Measurements from ENCODE around the gene OPTC. TPM values are rescaled to one million over a fixed set of nuclear protein-coding genes. Genes with fewer than 3 reads are reported as not detected.

The OPTC gene
- total and polyA plus RNA-seq, 8 donors = not detected

- TF ChIP-seq POLR2A (IDR thresholded peaks at IDR 0.05) = no peak
- TF ChIP-seq EP300 (IDR thresholded peaks at IDR 0.05) = peak; percentile 65
- TF ChIP-seq, protein P1, sequence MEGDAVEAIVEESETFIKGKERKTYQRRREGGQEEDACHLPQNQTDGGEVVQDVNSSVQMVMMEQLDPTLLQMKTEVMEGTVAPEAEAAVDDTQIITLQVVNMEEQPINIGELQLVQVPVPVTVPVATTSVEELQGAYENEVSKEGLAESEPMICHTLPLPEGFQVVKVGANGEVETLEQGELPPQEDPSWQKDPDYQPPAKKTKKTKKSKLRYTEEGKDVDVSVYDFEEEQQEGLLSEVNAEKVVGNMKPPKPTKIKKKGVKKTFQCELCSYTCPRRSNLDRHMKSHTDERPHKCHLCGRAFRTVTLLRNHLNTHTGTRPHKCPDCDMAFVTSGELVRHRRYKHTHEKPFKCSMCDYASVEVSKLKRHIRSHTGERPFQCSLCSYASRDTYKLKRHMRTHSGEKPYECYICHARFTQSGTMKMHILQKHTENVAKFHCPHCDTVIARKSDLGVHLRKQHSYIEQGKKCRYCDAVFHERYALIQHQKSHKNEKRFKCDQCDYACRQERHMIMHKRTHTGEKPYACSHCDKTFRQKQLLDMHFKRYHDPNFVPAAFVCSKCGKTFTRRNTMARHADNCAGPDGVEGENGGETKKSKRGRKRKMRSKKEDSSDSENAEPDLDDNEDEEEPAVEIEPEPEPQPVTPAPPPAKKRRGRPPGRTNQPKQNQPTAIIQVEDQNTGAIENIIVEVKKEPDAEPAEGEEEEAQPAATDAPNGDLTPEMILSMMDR (IDR thresholded peaks at IDR 0.05) = no peak
- peak; percentile 70 to 95 (median 86) for TF ChIP-seq POLR2AphosphoS5 (IDR thresholded peaks at IDR 0.05)
- Histone ChIP-seq H3K27me3 (no peaks in the 10 kb centered on the region), H3K9me3 (no peaks in the 10 kb centered on the region), H3K27ac (peak overlapping the region in 3 of 5 donors; percentile 64 to 86 (median 73)), H3K36me3 (no peaks in the 10 kb centered on the region), H3K4me3 (no peak overlapping the region), H3K4me1 (peaks cover 22 to 72% (median 37%) of the 10 kb centered on the region in 4 donors)
- peak in 1 of 2 donors; percentile 86 for DNase-seq
- 54 to 88% (median 79%) methylated on average over 3 of the region's 3 CpGs for WGBS, 5 donors
- intact Hi-C loops (cut with DNase I; ENCODE audit: low total_unique reads) = no loop called here
Observed at GRCh38 chr1:203534526-203534925, 40.6 kb downstream of the OPTC start.

GRCh38 chr1:203536575-203536974 lies 42.6 kb downstream of the OPTC start:
- Histone ChIP-seq H3K27ac (peak overlapping the region; percentile 39 to 86 (median 73)), H3K4me1 (peaks cover 22 to 72% (median 37%) of the 10 kb centered on the region in 4 donors), H3K9me3 (no peaks in the 10 kb centered on the region), H3K27me3 (no peaks in the 10 kb centered on the region), H3K4me3 (no peak overlapping the region), H3K36me3 (no peaks in the 10 kb centered on the region)
- TF ChIP-seq EP300 (IDR thresholded peaks at IDR 0.05) (no peak), POLR2A (IDR thresholded peaks at IDR 0.05) (no peak), POLR2AphosphoS5 (IDR thresholded peaks at IDR 0.05) (no peak)
- TF ChIP-seq, protein P1 (IDR thresholded peaks at IDR 0.05) = no peak
- 54 to 66% (median 60%) methylated on average over 2 of the region's 2 CpGs for WGBS, 5 donors
- DNase-seq = no peak
- intact Hi-C loops (cut with DNase I; ENCODE audit: low total_unique reads) = no loop called here

DNA sequence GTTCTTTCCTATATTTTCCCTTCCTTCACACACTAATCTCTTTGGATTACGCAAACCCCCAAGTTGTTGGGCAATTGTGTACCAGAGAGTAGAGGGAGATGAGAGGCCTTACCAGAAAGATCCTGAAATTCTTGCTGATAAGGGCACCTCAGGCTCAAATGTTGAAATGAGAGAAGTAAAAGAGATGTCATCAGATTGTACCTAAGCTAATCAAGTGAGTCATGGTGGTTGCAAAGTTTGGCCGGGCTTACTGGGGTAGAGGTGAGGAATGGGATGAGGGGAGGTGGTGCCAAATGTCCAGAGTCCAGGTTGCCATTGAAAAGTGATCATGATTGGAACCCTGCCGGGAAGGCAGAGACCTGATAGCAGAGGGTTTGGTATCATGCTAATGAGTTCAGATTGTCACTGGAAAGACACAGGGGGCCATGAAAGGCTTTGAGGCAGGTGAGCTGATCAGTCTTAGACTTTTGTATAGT lies 43.1 kb downstream of the OPTC start:
- WGBS, 5 donors = 42 to 57% (median 54%) methylated on average over 3 of the region's 3 CpGs
- no peaks in the 10 kb centered on the region for H3K9me3 ChIP-seq
- H3K4me3 ChIP-seq = no peak overlapping the region
- intact Hi-C loops (cut with DNase I; ENCODE audit: low total_unique reads) = no loop called here
- peak; percentile 54 to 79 for DNase-seq
- TF ChIP-seq POLR2AphosphoS5 (IDR thresholded peaks at IDR 0.05) = peak; percentile 32 to 90 (median 89)
- no peak for TF ChIP-seq EP300 (IDR thresholded peaks at IDR 0.05)
- TF ChIP-seq, protein P1 (IDR thresholded peaks at IDR 0.05) = no peak
- no peak for TF ChIP-seq POLR2A (IDR thresholded peaks at IDR 0.05)
- peak overlapping the region; percentile 39 to 86 (median 73) for H3K27ac ChIP-seq
- H3K4me1 ChIP-seq = peaks cover 22 to 72% (median 37%) of the 10 kb centered on the region in 4 donors
- H3K27me3 ChIP-seq = no peaks in the 10 kb centered on the region
- no peaks in the 10 kb centered on the region for H3K36me3 ChIP-seq

DNA sequence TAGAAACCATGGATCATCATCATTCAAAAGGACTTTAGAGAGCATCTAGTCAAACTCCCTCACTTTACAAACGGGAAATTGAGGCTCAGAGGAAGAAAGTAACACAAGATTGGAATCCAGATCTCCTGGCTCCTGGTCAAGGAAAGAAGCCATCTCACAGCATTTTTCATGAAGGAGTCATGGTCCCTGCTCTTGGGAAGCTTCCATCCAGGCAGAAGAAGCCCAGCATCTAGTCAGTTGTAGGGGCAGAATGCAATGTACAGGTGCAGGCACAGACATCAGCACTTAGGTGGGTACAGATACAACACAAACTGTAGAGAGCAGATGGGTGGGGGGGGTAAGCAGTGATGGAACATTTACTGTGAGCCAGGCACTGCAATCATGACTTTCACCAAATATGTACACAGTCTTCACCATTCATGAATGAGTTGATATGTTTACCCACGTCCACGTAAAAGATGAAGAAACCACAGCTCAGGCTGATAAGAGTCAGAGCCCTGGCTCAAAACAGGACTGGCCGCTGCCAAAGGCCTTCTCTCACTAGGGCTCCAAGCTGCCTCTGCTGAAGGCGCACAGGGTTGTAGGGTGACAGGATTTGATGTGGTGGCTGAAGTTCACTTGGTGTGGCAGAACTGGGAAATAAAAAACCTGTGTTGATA lies 44.0 kb downstream of the OPTC start:
- Histone ChIP-seq H3K4me1 (peaks cover 22 to 70% (median 37%) of the 10 kb centered on the region in 4 donors), H3K27ac (peak overlapping the region; percentile 52 to 86 (median 73)), H3K4me3 (no peak overlapping the region), H3K9me3 (no peaks in the 10 kb centered on the region), H3K27me3 (no peaks in the 10 kb centered on the region), H3K36me3 (no peaks in the 10 kb centered on the region)
- peak; percentile 88 to 89 for DNase-seq
- TF ChIP-seq EP300 (IDR thresholded peaks at IDR 0.05) (no peak), POLR2AphosphoS5 (IDR thresholded peaks at IDR 0.05) (peak; percentile 69 to 87 (median 87))
- intact Hi-C loops (cut with DNase I; ENCODE audit: low total_unique reads) = no loop called here
- 18 to 43% (median 36%) methylated on average over 5 of the region's 5 CpGs for WGBS, 5 donors

DNA sequence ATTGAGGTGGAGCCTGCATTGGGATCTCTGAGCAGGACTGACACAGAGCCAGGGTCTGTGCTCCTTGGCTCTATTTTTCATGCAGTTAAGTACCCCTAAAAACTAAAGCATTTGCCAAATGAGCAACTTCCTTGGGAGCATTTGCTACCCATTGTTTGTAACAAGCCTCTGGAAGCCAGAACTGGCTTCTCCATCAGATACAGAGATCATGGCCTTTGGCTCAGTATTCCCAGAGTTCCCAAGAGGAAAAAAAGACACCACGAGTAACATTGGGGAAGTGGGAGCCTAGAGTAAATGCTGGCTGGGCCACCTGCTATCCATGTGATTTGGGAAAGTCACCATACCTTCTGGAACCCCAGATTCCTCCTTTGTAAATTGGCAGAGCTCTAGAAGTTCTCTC lies 44.8 kb downstream of the OPTC start:
- no peaks in the 10 kb centered on the region for H3K27me3 ChIP-seq
- no peak for DNase-seq
- H3K4me3 ChIP-seq = no peak overlapping the region
- TF ChIP-seq EP300 (IDR thresholded peaks at IDR 0.05) = no peak
- no peak for TF ChIP-seq POLR2A (IDR thresholded peaks at IDR 0.05)
- TF ChIP-seq, protein P1 (IDR thresholded peaks at IDR 0.05) = no peak
- TF ChIP-seq POLR2AphosphoS5 (IDR thresholded peaks at IDR 0.05) = no peak
- peaks cover 22 to 64% (median 37%) of the 10 kb centered on the region in 4 donors for H3K4me1 ChIP-seq
- 15 to 36% (median 19%) methylated on average over 1 of the region's 1 CpG for WGBS, 5 donors
- H3K36me3 ChIP-seq = no peaks in the 10 kb centered on the region
- H3K27ac ChIP-seq = peak overlapping the region; percentile 57 to 86 (median 73)
- intact Hi-C loops (cut with DNase I; ENCODE audit: low total_unique reads) = no loop called here
- H3K9me3 ChIP-seq = no peaks in the 10 kb centered on the region

Data from stomach (tissue), 9 donors.